Measurements from ENCODE around the gene SYTL4.

DNA sequence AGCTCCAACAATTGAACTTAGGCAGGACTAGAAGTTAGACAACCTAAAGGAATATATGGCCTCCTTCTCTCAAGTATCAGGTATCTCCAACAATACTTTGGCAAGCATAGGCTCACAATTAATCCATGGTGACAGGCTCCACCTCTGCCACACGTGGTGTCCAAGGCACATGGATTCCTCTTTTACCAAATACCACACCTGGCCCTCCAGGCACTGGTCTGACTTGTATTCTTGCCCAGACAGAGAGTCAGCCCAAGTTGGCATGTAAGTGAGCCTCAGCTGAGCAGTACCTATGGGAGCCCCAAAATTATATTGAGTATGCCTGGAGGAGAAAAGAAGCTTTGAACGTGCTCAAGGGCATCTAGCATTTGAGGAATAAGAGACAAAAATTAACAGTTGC, 68.3 kb downstream of the SYTL4 start:
- TF ChIP-seq, protein P1, sequence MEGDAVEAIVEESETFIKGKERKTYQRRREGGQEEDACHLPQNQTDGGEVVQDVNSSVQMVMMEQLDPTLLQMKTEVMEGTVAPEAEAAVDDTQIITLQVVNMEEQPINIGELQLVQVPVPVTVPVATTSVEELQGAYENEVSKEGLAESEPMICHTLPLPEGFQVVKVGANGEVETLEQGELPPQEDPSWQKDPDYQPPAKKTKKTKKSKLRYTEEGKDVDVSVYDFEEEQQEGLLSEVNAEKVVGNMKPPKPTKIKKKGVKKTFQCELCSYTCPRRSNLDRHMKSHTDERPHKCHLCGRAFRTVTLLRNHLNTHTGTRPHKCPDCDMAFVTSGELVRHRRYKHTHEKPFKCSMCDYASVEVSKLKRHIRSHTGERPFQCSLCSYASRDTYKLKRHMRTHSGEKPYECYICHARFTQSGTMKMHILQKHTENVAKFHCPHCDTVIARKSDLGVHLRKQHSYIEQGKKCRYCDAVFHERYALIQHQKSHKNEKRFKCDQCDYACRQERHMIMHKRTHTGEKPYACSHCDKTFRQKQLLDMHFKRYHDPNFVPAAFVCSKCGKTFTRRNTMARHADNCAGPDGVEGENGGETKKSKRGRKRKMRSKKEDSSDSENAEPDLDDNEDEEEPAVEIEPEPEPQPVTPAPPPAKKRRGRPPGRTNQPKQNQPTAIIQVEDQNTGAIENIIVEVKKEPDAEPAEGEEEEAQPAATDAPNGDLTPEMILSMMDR (IDR thresholded peaks at IDR 0.05; ENCODE audit: low read depth, low read length, poor library complexity, severe bottlenecking), result no peak
- TF ChIP-seq EZH2phosphoT487 (IDR thresholded peaks at IDR 0.05; ENCODE audit: borderline replicate concordance, low read length), result no peak
